ENCODE measurements around the gene MSANTD1. TPM values are rescaled to one million over a fixed set of nuclear protein-coding genes. Genes with fewer than 3 reads are reported as not detected.

Gene MSANTD1
- total RNA-seq = 0.85 TPM
- 0.24 TPM for polyA plus RNA-seq

DNA sequence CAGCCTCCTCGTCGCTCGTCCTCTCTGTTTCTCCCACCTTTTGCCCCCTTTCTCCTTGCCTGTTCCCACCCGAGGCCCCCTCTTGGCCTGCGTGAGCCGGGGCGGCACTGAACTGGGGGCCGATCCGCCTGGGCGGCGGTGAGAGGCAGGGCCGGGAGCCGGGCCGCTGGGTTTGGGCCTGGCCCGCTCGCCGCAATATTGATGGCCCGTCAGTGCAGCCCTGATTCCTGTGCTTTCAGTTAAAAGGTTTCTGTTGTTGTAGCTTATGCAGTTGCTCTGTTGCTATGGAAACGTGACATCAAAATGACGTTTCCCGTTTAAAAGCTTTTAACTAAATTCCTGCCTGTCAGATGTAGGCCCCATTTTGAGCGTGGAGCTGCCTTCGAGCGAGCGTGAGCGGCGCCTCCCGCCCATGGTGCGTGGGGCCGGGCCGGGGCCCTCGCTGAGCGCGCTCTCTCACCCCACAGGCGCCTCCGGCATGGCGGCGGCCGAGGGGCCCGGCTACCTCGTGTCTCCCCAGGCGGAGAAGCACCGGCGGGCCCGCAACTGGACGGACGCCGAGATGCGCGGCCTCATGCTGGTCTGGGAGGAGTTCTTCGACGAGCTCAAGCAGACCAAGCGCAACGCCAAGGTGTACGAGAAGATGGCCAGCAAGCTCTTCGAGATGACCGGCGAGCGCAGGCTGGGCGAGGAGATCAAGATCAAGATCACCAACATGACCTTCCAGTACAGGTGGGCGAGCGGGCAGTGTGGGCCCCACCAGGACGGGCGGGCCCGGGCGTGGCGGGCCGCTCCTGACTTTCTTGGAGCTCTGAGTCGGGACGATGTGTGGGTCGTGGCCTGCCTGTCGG lies at the start of gene MSANTD1:
TSS of gene MSANTD1 (plus strand) at position 349 of the 851 bp plus-strand sequence. CDS start at position 413, 64 bp downstream.
- 86% methylated on average over 72 of the region's 72 CpGs for WGBS
- H3K27ac ChIP-seq (ENCODE audit: low read depth) = no peak within 1 kb of the TSS
- H3K4me1 ChIP-seq (ENCODE audit: insufficient read depth) = no peaks in the 10 kb centered on the region
- no peaks in the 10 kb centered on the region for H3K36me3 ChIP-seq (ENCODE audit: insufficient read depth)
- H3K4me3 ChIP-seq (ENCODE audit: low read depth, low read length) = no peak within 1 kb of the TSS
- DNase-seq (ENCODE audit: extremely low spot score) = peak; percentile 66

DNA sequence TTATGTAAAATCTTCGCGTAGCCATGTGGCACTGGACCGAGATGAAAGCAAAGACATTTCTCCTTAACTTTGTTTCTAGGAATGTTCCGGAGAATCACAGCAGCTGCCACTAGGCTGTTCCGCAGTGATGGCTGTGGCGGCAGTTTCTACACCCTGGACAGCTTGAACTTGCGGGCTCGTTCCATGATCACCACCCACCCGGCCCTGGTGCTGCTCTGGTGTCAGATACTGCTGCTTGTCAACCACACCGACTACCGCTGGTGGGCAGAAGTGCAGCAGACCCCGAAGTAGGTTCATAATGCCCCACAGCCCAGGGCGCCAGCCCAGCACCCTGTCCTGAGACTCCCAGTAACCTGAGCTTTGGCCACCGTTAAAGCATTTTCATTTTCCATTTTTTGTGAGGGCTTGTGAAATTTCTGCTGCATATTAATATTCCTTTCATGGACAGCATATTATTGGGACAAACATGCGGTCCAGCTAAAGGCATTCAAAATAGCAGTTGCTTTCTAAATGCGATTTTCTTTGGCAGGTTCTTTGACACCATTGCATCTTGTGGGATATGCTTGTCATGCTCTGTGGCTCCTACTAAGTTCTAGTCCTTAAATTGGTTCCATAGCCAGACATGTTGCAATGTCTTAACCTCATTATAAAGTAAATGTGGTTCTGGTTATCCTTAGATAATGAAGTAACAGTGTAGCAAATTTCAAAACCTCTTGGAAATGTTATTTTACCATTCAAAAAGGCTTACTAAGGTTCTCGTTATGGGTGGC lies 49.1 kb upstream of the MSANTD1 start:
- Histone ChIP-seq H3K4me1 (ENCODE audit: insufficient read depth) (no peaks in the 10 kb centered on the region), H3K36me3 (ENCODE audit: insufficient read depth) (peaks cover 2% of the 10 kb centered on the region), H3K4me3 (ENCODE audit: low read depth, low read length) (no peak overlapping the region), H3K27ac (ENCODE audit: low read depth) (no peak overlapping the region)
- no peak for DNase-seq (ENCODE audit: extremely low spot score)
- 95% methylated on average over 17 of the region's 17 CpGs for WGBS

DNA sequence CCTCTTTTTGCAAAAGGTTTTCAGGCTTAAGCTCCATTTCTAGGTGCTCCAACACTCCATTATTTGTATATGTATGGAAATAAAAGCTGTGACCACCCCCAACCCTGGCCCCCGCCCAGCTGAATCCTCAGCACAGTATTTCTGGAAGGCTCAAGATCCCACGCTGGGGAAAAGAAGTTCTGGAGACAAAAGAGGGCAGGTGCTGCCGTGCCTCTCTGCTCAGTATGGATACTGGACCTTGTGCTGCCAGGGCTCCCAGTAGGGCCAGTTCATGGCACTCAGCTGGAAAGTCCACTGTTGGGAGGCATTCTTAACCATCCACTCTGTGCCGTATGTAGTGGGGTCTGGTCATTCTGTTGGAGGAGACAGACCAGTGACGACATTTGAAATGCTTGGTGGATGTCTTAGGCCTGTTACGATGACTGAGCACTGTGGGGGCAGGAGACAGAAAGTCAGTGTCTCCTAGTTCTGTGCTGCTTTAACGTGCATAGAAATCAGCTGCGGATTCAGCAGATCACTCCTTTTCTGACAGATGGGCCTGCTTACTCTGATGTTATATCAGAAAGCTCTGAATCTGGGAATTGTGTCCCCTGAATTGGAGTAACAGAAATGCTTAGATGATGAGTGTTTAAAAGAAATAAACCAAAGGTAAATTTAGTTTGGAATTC lies 48.4 kb upstream of the MSANTD1 start:
- 91% methylated on average over 8 of the region's 8 CpGs for WGBS
- H3K4me3 ChIP-seq (ENCODE audit: low read depth, low read length) = no peak overlapping the region
- H3K27ac ChIP-seq (ENCODE audit: low read depth) = no peak overlapping the region
- no peak for DNase-seq (ENCODE audit: extremely low spot score)
- peaks cover 2% of the 10 kb centered on the region for H3K36me3 ChIP-seq (ENCODE audit: insufficient read depth)
- no peaks in the 10 kb centered on the region for H3K4me1 ChIP-seq (ENCODE audit: insufficient read depth)

DNA sequence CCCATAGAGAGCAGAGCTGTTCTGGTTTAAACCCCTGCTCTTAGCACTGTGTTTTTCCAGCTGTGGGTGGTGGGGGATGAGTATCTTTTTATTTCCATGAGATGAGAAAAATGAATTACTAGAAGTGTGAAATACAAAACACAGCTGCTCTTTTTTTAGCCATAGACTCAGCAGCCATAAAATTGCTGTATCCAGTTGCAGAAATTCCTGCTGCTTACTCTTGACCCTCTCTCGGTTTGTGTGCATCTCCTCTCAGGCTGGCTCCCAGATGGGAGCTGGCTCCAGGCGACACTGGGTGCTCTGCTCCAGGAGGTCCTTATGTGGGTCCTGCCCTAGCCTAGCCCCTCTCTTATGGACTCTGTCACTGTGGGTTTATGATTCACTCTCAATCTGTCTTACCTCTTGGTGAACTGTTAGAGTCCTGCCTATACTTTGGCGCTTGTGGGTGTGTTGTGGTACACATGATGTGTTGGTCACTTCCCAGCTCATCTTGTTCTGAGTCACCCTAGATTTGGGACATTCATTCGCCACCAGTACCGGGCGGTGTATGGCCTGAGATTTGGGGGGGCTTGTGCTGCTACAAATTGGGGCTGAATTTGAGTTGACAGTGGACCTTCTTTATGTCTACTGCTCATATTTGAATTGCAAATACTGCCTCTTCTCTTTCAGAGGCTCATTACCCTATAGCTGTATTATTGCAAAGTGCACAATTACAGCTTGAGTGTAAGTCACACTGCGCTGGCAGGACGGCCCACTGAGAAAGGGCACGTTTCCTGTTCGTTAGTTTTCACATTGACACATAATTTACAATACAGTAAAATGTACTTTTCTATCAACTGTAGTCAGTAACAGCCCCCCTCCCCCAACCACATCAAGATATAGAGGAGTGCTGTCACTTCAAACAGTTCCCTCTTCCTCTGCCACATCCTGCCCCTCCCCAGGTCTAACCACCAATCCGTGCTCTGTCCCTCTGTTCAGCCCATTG lies 46.9 kb upstream of the MSANTD1 start:
- Histone ChIP-seq H3K36me3 (ENCODE audit: insufficient read depth) (peaks cover 2% of the 10 kb centered on the region), H3K27ac (ENCODE audit: low read depth) (no peak overlapping the region), H3K4me3 (ENCODE audit: low read depth, low read length) (no peak overlapping the region), H3K4me1 (ENCODE audit: insufficient read depth) (no peaks in the 10 kb centered on the region)
- 74% methylated on average over 11 of the region's 11 CpGs for WGBS
- DNase-seq (ENCODE audit: extremely low spot score) = no peak

DNA sequence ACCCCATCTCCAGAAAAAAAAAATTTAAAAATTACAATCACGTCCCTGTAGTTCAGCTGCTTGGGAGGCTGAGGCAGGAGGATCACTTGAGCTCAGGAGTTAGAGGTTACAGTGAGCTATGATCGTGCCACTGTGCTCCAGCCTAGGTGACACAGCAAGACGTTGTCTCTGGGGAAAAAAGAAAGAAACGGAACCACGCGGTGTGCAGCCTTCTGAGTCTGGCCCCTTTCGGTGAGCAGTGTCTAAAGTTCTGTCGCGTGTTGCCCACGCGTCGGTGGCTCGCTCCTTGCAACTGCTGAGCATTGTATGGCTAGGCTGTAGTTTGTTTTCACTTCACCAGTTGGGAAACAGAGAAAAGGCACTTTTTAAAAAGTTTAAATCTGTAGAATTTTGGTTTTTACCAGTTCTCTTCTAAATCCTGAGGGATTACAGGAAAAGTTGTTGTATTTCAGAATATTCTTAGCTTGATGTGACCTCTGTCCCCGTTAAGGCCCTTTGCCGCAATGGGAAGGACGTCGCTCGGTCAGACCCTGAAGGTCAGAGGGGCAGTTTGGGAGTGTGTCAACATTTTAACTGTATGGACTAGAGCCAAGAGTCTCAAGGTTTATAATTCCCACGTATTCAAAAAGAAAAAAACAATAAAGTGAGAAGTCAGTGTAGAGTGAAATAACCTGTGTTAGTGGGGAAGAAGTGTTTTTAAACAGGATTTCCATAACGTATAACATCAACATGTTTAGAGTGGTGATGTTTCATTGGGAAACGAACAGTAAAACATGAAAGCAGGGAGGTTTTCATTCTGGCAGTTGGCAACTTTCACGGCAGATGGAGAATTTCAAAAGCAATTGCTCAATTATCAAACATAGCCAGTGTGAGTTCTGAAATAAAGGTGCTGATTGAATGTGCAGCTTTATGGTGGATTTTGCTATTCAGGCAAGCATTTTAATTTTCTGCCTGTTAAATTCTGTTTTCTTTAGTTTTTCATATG lies 45.8 kb upstream of the MSANTD1 start:
- Histone ChIP-seq H3K27ac (ENCODE audit: low read depth) (no peak overlapping the region), H3K4me1 (ENCODE audit: insufficient read depth) (no peaks in the 10 kb centered on the region), H3K4me3 (ENCODE audit: low read depth, low read length) (no peak overlapping the region), H3K36me3 (ENCODE audit: insufficient read depth) (peaks cover 2% of the 10 kb centered on the region)
- 71% methylated on average over 22 of the region's 22 CpGs for WGBS
- no peak for DNase-seq (ENCODE audit: extremely low spot score)

DNA sequence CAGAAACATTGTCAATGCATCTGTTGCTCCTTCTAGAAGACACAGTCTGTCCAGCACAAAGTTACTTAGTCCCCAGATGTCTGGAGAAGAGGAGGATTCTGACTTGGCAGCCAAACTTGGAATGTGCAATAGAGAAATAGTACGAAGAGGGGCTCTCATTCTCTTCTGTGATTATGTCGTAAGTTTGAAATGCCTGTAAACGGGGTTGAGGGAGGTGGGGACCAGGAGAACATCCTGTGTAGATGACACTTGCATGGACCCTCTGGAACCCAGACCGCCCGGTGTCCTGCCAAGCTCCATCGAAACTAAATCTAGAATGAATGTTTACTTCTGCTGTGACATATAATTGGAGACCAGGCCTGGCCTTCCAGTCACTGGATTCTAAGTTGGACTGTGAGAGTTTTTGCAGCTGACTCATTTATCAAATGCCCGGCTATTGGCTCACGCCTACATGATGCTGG lies 45.0 kb upstream of the MSANTD1 start:
- 26% methylated on average over 8 of the region's 8 CpGs for WGBS
- no peak for DNase-seq (ENCODE audit: extremely low spot score)
- Histone ChIP-seq H3K4me3 (ENCODE audit: low read depth, low read length) (no peak overlapping the region), H3K36me3 (ENCODE audit: insufficient read depth) (peaks cover 2% of the 10 kb centered on the region), H3K27ac (ENCODE audit: low read depth) (no peak overlapping the region), H3K4me1 (ENCODE audit: insufficient read depth) (no peaks in the 10 kb centered on the region)

DNA sequence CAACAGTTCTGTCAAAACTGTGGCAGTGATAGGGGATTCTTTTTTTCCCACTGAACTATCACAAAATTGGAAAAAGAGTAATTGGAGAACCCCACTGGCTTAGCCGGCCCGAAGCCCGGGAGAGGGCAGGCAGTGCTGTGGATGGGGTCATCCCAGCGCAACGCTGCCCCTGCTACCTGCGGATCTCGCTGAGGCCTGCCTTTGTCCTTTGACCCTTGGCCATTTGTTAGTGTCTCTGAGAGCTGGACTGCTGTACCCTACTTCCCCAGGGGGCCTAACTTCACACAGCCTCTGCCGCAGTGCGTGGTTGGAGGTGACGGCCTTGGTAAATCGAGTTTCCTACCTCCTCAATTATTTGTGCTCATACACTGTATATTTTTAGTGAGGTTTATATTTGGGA lies 43.0 kb upstream of the MSANTD1 start:
- 97% methylated on average over 11 of the region's 11 CpGs for WGBS
- Histone ChIP-seq H3K4me1 (ENCODE audit: insufficient read depth) (no peaks in the 10 kb centered on the region), H3K4me3 (ENCODE audit: low read depth, low read length) (no peak overlapping the region), H3K27ac (ENCODE audit: low read depth) (no peak overlapping the region), H3K36me3 (ENCODE audit: insufficient read depth) (peaks cover 4% of the 10 kb centered on the region)
- no peak for DNase-seq (ENCODE audit: extremely low spot score)

DNA sequence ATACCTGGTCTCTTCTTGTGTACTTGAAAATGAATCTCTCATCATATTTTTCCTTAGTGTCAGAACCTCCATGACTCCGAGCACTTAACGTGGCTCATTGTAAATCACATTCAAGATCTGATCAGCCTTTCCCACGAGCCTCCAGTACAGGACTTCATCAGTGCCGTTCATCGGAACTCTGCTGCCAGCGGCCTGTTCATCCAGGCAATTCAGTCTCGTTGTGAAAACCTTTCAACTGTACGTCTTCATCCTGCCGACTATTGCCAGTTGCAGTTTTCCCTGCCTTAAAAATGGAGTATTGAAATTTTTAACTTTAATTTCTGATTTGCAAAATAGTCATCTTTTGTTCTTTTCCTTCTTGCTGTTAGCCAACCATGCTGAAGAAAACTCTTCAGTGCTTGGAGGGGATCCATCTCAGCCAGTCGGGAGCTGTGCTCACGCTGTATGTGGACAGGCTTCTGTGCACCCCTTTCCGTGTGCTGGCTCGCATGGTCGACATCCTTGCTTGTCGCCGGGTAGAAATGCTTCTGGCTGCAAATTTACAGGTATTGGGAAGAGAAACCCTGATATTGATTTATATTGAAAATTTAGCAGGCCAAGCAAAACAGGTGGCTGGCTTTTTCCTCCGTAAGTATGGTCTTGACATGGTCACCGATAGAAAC lies 42.4 kb upstream of the MSANTD1 start:
- DNase-seq (ENCODE audit: extremely low spot score) = no peak
- Histone ChIP-seq H3K4me3 (ENCODE audit: low read depth, low read length) (no peak overlapping the region), H3K27ac (ENCODE audit: low read depth) (no peak overlapping the region), H3K4me1 (ENCODE audit: insufficient read depth) (no peaks in the 10 kb centered on the region), H3K36me3 (ENCODE audit: insufficient read depth) (peaks cover 4% of the 10 kb centered on the region)
- 93% methylated on average over 18 of the region's 18 CpGs for WGBS

DNA sequence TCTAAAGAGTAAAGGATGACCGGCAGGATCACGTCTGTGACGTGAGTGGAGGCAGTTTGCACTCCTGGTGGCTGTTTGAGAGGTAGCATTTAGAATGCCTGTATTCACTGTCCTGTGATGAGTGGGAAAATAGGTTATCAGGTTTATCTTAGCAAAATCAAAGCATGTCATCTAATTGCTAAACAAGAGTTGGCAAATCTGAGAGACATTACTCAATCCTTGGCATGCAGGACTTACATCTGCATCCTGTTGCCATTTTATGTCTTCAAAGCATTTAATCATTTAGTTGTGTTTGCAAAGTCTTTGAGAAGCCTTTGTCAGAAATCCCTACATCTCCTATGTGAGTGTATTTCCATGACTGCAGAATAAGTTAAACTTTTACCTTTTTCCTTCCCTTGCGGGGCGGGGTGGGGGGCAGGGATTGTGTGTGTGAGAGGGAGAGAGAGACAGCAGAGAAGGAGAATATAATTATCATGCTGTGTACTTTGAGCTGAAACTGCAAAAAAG lies 41.4 kb upstream of the MSANTD1 start:
- Histone ChIP-seq H3K27ac (ENCODE audit: low read depth) (no peak overlapping the region), H3K4me3 (ENCODE audit: low read depth, low read length) (no peak overlapping the region), H3K36me3 (ENCODE audit: insufficient read depth) (peaks cover 4% of the 10 kb centered on the region), H3K4me1 (ENCODE audit: insufficient read depth) (no peaks in the 10 kb centered on the region)
- WGBS = 78% methylated on average over 5 of the region's 5 CpGs
- DNase-seq (ENCODE audit: extremely low spot score) = no peak

DNA sequence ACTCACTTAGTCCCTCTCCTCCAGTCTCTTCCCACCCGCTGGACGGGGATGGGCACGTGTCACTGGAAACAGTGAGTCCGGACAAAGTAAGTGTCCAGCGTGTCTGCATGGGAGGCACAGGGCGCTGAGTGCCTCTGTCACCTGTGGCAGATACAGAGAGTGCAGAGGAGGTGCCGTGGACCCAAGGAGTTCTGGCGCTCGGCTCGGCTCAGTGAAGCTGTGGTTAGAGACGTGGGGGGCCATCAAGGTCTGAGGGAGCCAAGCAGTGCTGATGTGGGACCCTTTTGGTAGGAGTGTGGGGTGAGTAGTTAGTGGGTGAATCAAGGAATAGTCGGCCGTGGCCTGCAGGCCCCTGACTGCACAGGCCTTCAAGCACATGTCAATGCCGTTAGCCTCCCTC lies 40.1 kb upstream of the MSANTD1 start:
- WGBS = 97% methylated on average over 14 of the region's 14 CpGs
- Histone ChIP-seq H3K36me3 (ENCODE audit: insufficient read depth) (peaks cover 6% of the 10 kb centered on the region), H3K4me1 (ENCODE audit: insufficient read depth) (no peaks in the 10 kb centered on the region), H3K27ac (ENCODE audit: low read depth) (no peak overlapping the region), H3K4me3 (ENCODE audit: low read depth, low read length) (no peak overlapping the region)
- no peak for DNase-seq (ENCODE audit: extremely low spot score)

DNA sequence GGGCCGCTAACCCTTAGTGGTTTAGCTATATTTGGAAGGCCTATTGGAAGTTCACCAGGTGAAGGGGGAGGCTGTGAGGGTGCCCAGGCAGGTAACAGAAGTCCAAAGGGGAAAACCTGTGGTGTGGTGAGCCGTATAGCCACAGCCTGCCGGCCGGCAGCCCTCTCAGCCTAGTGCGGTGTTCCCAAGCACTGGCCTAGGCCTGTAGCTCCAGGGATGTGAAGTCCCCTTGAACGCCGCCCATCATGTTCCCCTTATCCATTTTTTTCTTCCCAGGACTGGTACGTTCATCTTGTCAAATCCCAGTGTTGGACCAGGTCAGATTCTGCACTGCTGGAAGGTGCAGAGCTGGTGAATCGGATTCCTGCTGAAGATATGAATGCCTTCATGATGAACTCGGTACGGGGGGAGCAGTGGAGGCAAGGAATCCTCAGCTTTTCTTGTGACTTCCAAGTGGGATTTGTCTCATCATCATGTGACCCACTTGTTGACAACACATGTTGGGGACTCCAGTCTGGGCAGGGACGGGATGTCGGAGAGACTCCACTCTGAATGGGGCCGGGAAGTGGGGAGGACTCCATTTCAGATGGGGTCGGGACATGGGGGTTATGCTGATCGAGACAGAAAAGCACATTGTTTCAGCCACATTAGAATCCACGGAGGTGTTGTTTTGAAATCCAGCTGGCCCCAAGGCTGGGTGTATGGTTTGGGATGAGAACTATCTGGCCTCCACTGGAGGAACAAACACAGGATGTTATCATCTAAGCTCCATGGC lies 39.2 kb upstream of the MSANTD1 start:
- Histone ChIP-seq H3K4me3 (ENCODE audit: low read depth, low read length) (no peak overlapping the region), H3K4me1 (ENCODE audit: insufficient read depth) (no peaks in the 10 kb centered on the region), H3K36me3 (ENCODE audit: insufficient read depth) (peaks cover 7% of the 10 kb centered on the region), H3K27ac (ENCODE audit: low read depth) (no peak overlapping the region)
- 96% methylated on average over 17 of the region's 17 CpGs for WGBS
- DNase-seq (ENCODE audit: extremely low spot score) = no peak

Measured in urinary bladder (tissue), 4 donors.